Activated naive CD4-positive, alpha-beta T cell treated with anti-CD3 and anti-CD28 coated beads, Interleukin-2, amount 50 U/mL, for 24 hours (primary cell): ENCODE results near the gene TPP2.

Experiments
- H3K27ac Mint-ChIP-seq: one replicate; pipeline ENCODE4 v1.8.0; 2021; ENCODE audit warnings: mild to moderate bottlenecking, mixed read lengths
- H3K27me3 Mint-ChIP-seq: one replicate; pipeline ENCODE4 v1.8.0; 2021; ENCODE audit warnings: mixed read lengths
- H3K36me3 Mint-ChIP-seq: one replicate; pipeline ENCODE4 v1.8.0; 2021; ENCODE audit warnings: mixed read lengths
- H3K4me1 Mint-ChIP-seq: one replicate; pipeline ENCODE4 v1.8.0; 2021; ENCODE audit warnings: mixed read lengths
- H3K4me3 Mint-ChIP-seq: one replicate; pipeline ENCODE4 v1.8.0; 2021; ENCODE audit warnings: mild to moderate bottlenecking, mixed read lengths
- H3K9me3 Mint-ChIP-seq: one replicate; pipeline ENCODE4 v1.8.0; 2021; ENCODE audit warnings: mixed read lengths

Gene TPP2

DNA sequence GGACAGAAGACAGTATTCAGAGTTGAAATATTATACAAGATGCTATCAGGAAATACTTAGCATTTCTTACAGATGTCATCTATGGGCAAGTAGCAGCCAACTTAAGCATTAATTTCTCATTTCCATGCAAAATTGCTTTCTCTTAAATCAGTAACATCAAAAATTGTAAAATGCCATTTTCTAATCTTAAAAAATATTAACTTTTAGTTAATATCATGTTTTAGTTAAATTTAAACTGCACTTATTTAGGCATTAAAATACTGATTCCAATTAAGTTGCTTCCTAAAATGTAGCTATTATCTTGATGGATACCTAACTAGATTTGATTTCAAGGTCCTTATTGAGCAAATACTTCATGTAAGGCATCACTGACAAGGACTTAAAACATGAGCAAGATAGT is 70.2 kb downstream of the TPP2 start:
- Mint-ChIP-seq H3K9me3 (peaks cover 10% of the 10 kb centered on the region), H3K36me3 (peaks cover 49% of the 10 kb centered on the region), H3K27me3 (no peaks in the 10 kb centered on the region), H3K27ac (no peak overlapping the region), H3K4me1 (no peaks in the 10 kb centered on the region), H3K4me3 (no peak overlapping the region)

GRCh38 chr13:102667911-102668310 is 71.1 kb downstream of the TPP2 start:
- no peaks in the 10 kb centered on the region for H3K27me3 Mint-ChIP-seq
- no peak overlapping the region for H3K4me3 Mint-ChIP-seq
- H3K36me3 Mint-ChIP-seq: peaks cover 48% of the 10 kb centered on the region
- no peaks in the 10 kb centered on the region for H3K4me1 Mint-ChIP-seq
- H3K9me3 Mint-ChIP-seq: peaks cover 10% of the 10 kb centered on the region
- H3K27ac Mint-ChIP-seq: no peak overlapping the region

- H3K4me1 Mint-ChIP-seq: no peaks in the 10 kb centered on the region
- H3K36me3 Mint-ChIP-seq: peaks cover 44% of the 10 kb centered on the region
- H3K9me3 Mint-ChIP-seq: peaks cover 10% of the 10 kb centered on the region
- no peak overlapping the region for H3K4me3 Mint-ChIP-seq
- no peak overlapping the region for H3K27ac Mint-ChIP-seq
- no peaks in the 10 kb centered on the region for H3K27me3 Mint-ChIP-seq
Observed at GRCh38 chr13:102670130-102670529, 73.3 kb downstream of the TPP2 start.

GRCh38 chr13:102675115-102675514 is 78.3 kb downstream of the TPP2 start:
- H3K4me3 Mint-ChIP-seq: no peak overlapping the region
- H3K36me3 Mint-ChIP-seq: peaks cover 24% of the 10 kb centered on the region
- H3K27ac Mint-ChIP-seq: no peak overlapping the region
- no peaks in the 10 kb centered on the region for H3K4me1 Mint-ChIP-seq
- no peaks in the 10 kb centered on the region for H3K27me3 Mint-ChIP-seq
- no peaks in the 10 kb centered on the region for H3K9me3 Mint-ChIP-seq

GRCh38 chr13:102677122-102677521 is 80.3 kb downstream of the TPP2 start:
- Mint-ChIP-seq H3K4me3 (no peak overlapping the region), H3K27ac (peak overlapping the region; percentile 25), H3K9me3 (no peaks in the 10 kb centered on the region), H3K36me3 (peaks cover 14% of the 10 kb centered on the region), H3K27me3 (no peaks in the 10 kb centered on the region), H3K4me1 (peaks cover 13% of the 10 kb centered on the region)

DNA sequence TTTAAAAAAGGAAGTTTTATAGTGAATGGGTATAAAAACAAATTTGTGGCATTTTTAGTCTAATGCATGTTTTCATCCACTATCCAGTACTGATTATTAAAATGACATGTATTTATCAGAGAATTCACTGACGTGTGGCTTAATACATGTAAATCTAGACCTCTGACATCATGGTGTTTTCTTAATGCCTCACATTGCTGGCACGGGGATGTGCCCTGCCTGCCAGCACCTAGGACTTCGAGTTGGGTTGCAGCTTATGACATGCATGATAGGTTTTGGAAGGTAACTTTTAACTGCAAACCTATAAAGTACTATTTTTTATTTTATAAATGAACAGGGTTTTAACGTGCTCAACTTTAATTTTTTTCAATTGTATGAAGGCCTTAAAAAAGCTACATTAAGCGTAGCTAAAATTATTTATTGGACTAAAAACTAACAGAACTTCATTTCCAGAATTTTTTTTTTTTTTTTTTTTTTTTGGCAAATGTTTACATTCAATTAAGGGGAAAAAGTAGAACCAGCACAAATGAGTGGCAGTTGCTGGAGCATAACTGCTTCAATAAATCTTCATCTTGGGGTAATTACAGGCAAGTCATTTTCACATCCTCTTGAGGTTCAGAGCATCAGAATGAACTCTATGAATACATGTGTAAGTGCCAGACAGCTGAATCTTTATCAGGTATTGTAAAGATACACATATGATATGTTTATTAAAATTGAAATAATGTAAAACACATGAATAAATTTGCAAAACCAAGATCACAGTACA is 81.7 kb downstream of the TPP2 start:
- H3K4me1 Mint-ChIP-seq: peaks cover 26% of the 10 kb centered on the region

GRCh38 chr13:102679449-102680132 is 82.8 kb downstream of the TPP2 start:
- peak overlapping the region; percentile 19 for H3K27ac Mint-ChIP-seq
- H3K36me3 Mint-ChIP-seq: peaks cover 14% of the 10 kb centered on the region
- H3K27me3 Mint-ChIP-seq: no peaks in the 10 kb centered on the region
- peaks cover 26% of the 10 kb centered on the region for H3K4me1 Mint-ChIP-seq
- H3K9me3 Mint-ChIP-seq: no peaks in the 10 kb centered on the region
- no peak overlapping the region for H3K4me3 Mint-ChIP-seq

More for the DNA sequence above, 81.7 kb downstream of the TPP2 start:
- H3K9me3 Mint-ChIP-seq: no peaks in the 10 kb centered on the region
- no peaks in the 10 kb centered on the region for H3K27me3 Mint-ChIP-seq
- H3K27ac Mint-ChIP-seq: no peak overlapping the region
- H3K36me3 Mint-ChIP-seq: peaks cover 14% of the 10 kb centered on the region
- no peak overlapping the region for H3K4me3 Mint-ChIP-seq

GRCh38 chr13:102680133-102680717 is 83.4 kb downstream of the TPP2 start:
- H3K27ac Mint-ChIP-seq: peak overlapping the region; percentile 1
- peaks cover 26% of the 10 kb centered on the region for H3K4me1 Mint-ChIP-seq
- peaks cover 14% of the 10 kb centered on the region for H3K36me3 Mint-ChIP-seq
- H3K4me3 Mint-ChIP-seq: no peak overlapping the region
- H3K9me3 Mint-ChIP-seq: no peaks in the 10 kb centered on the region
- no peaks in the 10 kb centered on the region for H3K27me3 Mint-ChIP-seq

- peaks cover 29% of the 10 kb centered on the region for H3K4me1 Mint-ChIP-seq
- H3K36me3 Mint-ChIP-seq: peaks cover 14% of the 10 kb centered on the region
- no peaks in the 10 kb centered on the region for H3K27me3 Mint-ChIP-seq
- H3K9me3 Mint-ChIP-seq: no peaks in the 10 kb centered on the region
- peak overlapping the region; percentile 75 for H3K27ac Mint-ChIP-seq
- no peak overlapping the region for H3K4me3 Mint-ChIP-seq
Observed at GRCh38 chr13:102680842-102681740, 84.3 kb downstream of the TPP2 start.

DNA sequence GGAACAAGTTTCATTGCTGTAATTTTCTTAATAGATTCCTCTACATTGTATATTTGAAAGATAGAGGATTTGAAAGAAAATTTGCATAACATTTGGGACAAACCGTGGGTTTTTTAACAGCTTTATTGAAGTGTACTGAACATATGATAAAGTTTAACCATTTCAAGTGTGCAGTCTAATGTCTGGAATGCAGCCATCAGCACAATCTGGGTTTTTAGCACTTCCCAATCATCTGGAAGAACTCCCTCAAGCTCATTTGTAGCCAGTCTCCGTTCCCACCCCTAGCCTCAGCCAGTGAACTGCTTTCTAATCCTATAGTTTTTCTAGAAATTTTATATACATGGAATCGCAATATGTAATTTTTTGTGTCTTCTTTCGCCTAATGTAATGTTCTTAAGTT is 85.4 kb downstream of the TPP2 start:
- H3K27ac Mint-ChIP-seq: no peak overlapping the region
- H3K4me3 Mint-ChIP-seq: no peak overlapping the region
- H3K4me1 Mint-ChIP-seq: peaks cover 40% of the 10 kb centered on the region
- no peaks in the 10 kb centered on the region for H3K27me3 Mint-ChIP-seq
- peaks cover 12% of the 10 kb centered on the region for H3K36me3 Mint-ChIP-seq
- no peaks in the 10 kb centered on the region for H3K9me3 Mint-ChIP-seq

- H3K36me3 Mint-ChIP-seq: peaks cover 8% of the 10 kb centered on the region
- no peak overlapping the region for H3K4me3 Mint-ChIP-seq
- H3K4me1 Mint-ChIP-seq: peaks cover 45% of the 10 kb centered on the region
- H3K9me3 Mint-ChIP-seq: no peaks in the 10 kb centered on the region
- H3K27ac Mint-ChIP-seq: peak overlapping the region; percentile 68
- H3K27me3 Mint-ChIP-seq: no peaks in the 10 kb centered on the region
Observed at GRCh38 chr13:102682727-102683126, 85.9 kb downstream of the TPP2 start.

GRCh38 chr13:102683637-102684036 is 86.9 kb downstream of the TPP2 start:
- peaks cover 5% of the 10 kb centered on the region for H3K36me3 Mint-ChIP-seq
- no peak overlapping the region for H3K27ac Mint-ChIP-seq
- no peak overlapping the region for H3K4me3 Mint-ChIP-seq
- peaks cover 55% of the 10 kb centered on the region for H3K4me1 Mint-ChIP-seq
- H3K9me3 Mint-ChIP-seq: no peaks in the 10 kb centered on the region
- H3K27me3 Mint-ChIP-seq: no peaks in the 10 kb centered on the region

GRCh38 chr13:102686024-102686423 is 89.2 kb downstream of the TPP2 start:
- Mint-ChIP-seq H3K27ac (no peak overlapping the region), H3K36me3 (no peaks in the 10 kb centered on the region), H3K27me3 (no peaks in the 10 kb centered on the region), H3K4me1 (peaks cover 49% of the 10 kb centered on the region), H3K9me3 (no peaks in the 10 kb centered on the region), H3K4me3 (no peak overlapping the region)

DNA sequence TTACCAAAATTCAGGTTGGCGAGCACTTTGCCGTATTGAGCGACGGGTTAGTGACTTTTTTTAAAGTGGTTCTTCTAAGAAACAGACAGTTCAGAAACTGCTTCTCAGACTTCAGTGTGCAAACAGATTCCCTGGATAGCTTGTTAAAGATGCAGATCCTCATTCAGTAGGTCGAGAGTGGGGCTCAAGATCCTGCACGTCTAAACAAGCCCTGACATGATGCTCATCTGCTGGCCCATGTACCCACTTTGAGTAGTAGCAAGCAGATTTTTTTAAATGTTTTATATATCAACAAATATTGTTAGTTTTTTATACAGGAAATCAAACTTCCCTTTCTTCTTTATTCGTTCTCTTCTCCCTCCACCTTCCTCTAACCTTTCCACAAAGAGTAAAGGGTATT is 90.7 kb downstream of the TPP2 start:
- Mint-ChIP-seq H3K4me3 (no peak overlapping the region), H3K27ac (no peak overlapping the region), H3K27me3 (no peaks in the 10 kb centered on the region), H3K9me3 (no peaks in the 10 kb centered on the region), H3K4me1 (peaks cover 39% of the 10 kb centered on the region), H3K36me3 (no peaks in the 10 kb centered on the region)

- H3K9me3 Mint-ChIP-seq: no peaks in the 10 kb centered on the region
- peaks cover 29% of the 10 kb centered on the region for H3K4me1 Mint-ChIP-seq
- H3K36me3 Mint-ChIP-seq: no peaks in the 10 kb centered on the region
- H3K27me3 Mint-ChIP-seq: peaks cover 1% of the 10 kb centered on the region
- H3K27ac Mint-ChIP-seq: peak overlapping the region; percentile 12
- no peak overlapping the region for H3K4me3 Mint-ChIP-seq
Observed at GRCh38 chr13:102688306-102688973, 91.7 kb downstream of the TPP2 start.
